Esophagus (tissue), 2 donors: ENCODE data around the gene MED29. TPM values are rescaled to one million over a fixed set of nuclear protein-coding genes. Genes with fewer than 3 reads are reported as not detected.
A peak's percentile ranks its signal among the peaks of the same experiment; 100 is the strongest.

ENCODE experiments used
- H3K27ac ChIP-seq, 2 donors: one replicate each; pipeline ENCODE4 v1.5.1; 2013; ENCODE audit warnings: low read depth in 2 of 2, mild to moderate bottlenecking in 2 of 2, inconsistent platforms in 1 of 2, low read length in 1 of 2, moderate library complexity in 1 of 2
- H3K27me3 ChIP-seq, 2 donors: one replicate each; pipeline ENCODE4 v1.6.1; 2013; ENCODE audit warnings: low read length in 2 of 2, control low read depth in 1 of 2, mild to moderate bottlenecking in 1 of 2; ENCODE audit not compliant: insufficient read depth in 2 of 2, control insufficient read depth in 1 of 2
- H3K36me3 ChIP-seq, 2 donors: one replicate each; pipeline ENCODE4 v1.6.1; 2013; ENCODE audit warnings: low read length in 1 of 2; ENCODE audit not compliant: control insufficient read depth in 2 of 2, insufficient read depth in 2 of 2
- H3K4me1 ChIP-seq, 2 donors: one replicate each; pipeline ENCODE4 v1.6.1; 2013; ENCODE audit warnings: low read length in 1 of 2; ENCODE audit not compliant: control insufficient read depth in 2 of 2, insufficient read depth in 2 of 2
- H3K4me3 ChIP-seq, 2 donors: one replicate each; pipeline ENCODE4 v1.5.1; 2013; ENCODE audit warnings: low read length in 2 of 2, mild to moderate bottlenecking in 2 of 2, low read depth in 1 of 2, moderate library complexity in 1 of 2
- H3K9me3 ChIP-seq, 2 donors: one replicate each; pipeline ENCODE4 v1.6.1; 2013; ENCODE audit warnings: mild to moderate bottlenecking in 2 of 2, low read depth in 1 of 2, low read length in 1 of 2, moderate library complexity in 1 of 2; ENCODE audit not compliant: control insufficient read depth in 2 of 2, insufficient read depth in 1 of 2
- WGBS, 2 donors: extraction: QIAGEN DNeasy Blood & Tissue Kit; methylation state at CpG; one replicate each; pipeline ENCODE4 v1.1.7; 2013; 5-methylcytosine and 5-hydroxymethylcytosine counted together
- polyA plus RNA-seq, 2 donors: library from polyadenylated mRNA; stranded (reverse); fragments of 200-250 nt; gene quantifications; one replicate each; pipeline ENCODE4 v1.2.3, GENCODE V29; 2013
- donor health status: healthy with polysubstance abuse.
- donor health status: Bipolar disorder and iron deficiency.

MED29 gene
- polyA plus RNA-seq, result 10 to 100 TPM; 15.6 to 22.7 TPM

- 0% methylated on average over 60 of the region's 60 CpGs for WGBS, 2 donors
- peaks cover 0 to 9% of the 10 kb centered on the region in 2 donors for H3K4me1 ChIP-seq
Measured at GRCh38 chr19:39390751-39391437, at the start of gene MED29, which contains the start of gene PAF1. Gene MED29, plus strand, starts transcription at chr19:39391378. Its CDS starts 45 bp downstream, at chr19:39391423. Gene PAF1, minus strand, starts transcription at chr19:39391106. Its CDS starts 242 bp downstream, at chr19:39390864.

GRCh38 chr19:39341719-39342604 lies 49.2 kb upstream of the MED29 start, which contains the start of gene SAMD4B:
Gene SAMD4B, plus strand, starts transcription at chr19:39342421. Its CDS starts 14,473 bp downstream, at chr19:39356894.
- Histone ChIP-seq H3K36me3 (no peaks in the 10 kb centered on the region), H3K9me3 (no peaks in the 10 kb centered on the region), H3K4me3 (peak within 1 kb of the TSS; percentile 77 to 87), H3K27me3 (no peaks in the 10 kb centered on the region), H3K4me1 (peaks cover 0 to 7% of the 10 kb centered on the region in 2 donors), H3K27ac (peak within 1 kb of the TSS; percentile 87 to 94)
- WGBS, 2 donors, result 0% methylated on average over 32 to 105 of the region's 105 CpGs

More at GRCh38 chr19:39390751-39391437, at the start of gene MED29, which contains the start of gene PAF1:
- Histone ChIP-seq H3K27me3 (no peaks in the 10 kb centered on the region), H3K9me3 (no peaks in the 10 kb centered on the region), H3K27ac (peak within 1 kb of the TSS; percentile 97 to 98), H3K36me3 (peaks cover 4 to 31% of the 10 kb centered on the region in 2 donors), H3K4me3 (peak within 1 kb of the TSS; percentile 82 to 84)

- Histone ChIP-seq H3K27me3 (no peaks in the 10 kb centered on the region), H3K4me1 (peaks cover 0 to 7% of the 10 kb centered on the region in 2 donors), H3K4me3 (peak overlapping the region; percentile 77 to 87), H3K36me3 (no peaks in the 10 kb centered on the region), H3K9me3 (no peaks in the 10 kb centered on the region), H3K27ac (peak overlapping the region; percentile 87 to 94)
- 2 to 4% methylated on average over 27 to 51 of the region's 51 CpGs for WGBS, 2 donors
Measured at GRCh38 chr19:39342647-39343305, 48.4 kb upstream of the MED29 start.

- Histone ChIP-seq H3K9me3 (no peaks in the 10 kb centered on the region), H3K36me3 (no peaks in the 10 kb centered on the region), H3K4me1 (peaks cover 0 to 4% of the 10 kb centered on the region in 2 donors), H3K27ac (no peak overlapping the region), H3K27me3 (no peaks in the 10 kb centered on the region), H3K4me3 (no peak overlapping the region)
- WGBS, 2 donors, result 79 to 81% methylated on average over 1 of the region's 1 CpG
Measured at GRCh38 chr19:39345956-39346355, 45.2 kb upstream of the MED29 start.

GRCh38 chr19:39347332-39348164 lies 43.6 kb upstream of the MED29 start:
- Histone ChIP-seq H3K27ac (no peak overlapping the region), H3K27me3 (no peaks in the 10 kb centered on the region)

GRCh38 chr19:39349326-39349725 lies 41.9 kb upstream of the MED29 start:
- Histone ChIP-seq H3K27me3 (no peaks in the 10 kb centered on the region), H3K36me3 (peaks cover 2 to 4% of the 10 kb centered on the region in 2 donors), H3K4me3 (no peak overlapping the region), H3K27ac (peak overlapping the region in 1 of 2 donors; percentile 26), H3K9me3 (no peaks in the 10 kb centered on the region), H3K4me1 (no peaks in the 10 kb centered on the region)
- WGBS, 2 donors, result 85 to 86% methylated on average over 4 of the region's 4 CpGs

More at GRCh38 chr19:39347332-39348164, 43.6 kb upstream of the MED29 start:
- Histone ChIP-seq H3K36me3 (no peaks in the 10 kb centered on the region), H3K4me1 (peaks cover 0 to 3% of the 10 kb centered on the region in 2 donors), H3K9me3 (no peaks in the 10 kb centered on the region), H3K4me3 (no peak overlapping the region)
- 83 to 84% methylated on average over 4 of the region's 4 CpGs for WGBS, 2 donors

GRCh38 chr19:39350156-39350555 lies 41.0 kb upstream of the MED29 start:
- H3K4me1 ChIP-seq, result no peaks in the 10 kb centered on the region
- 90 to 96% methylated on average over 3 of the region's 3 CpGs for WGBS, 2 donors
- no peaks in the 10 kb centered on the region for H3K9me3 ChIP-seq

GRCh38 chr19:39351537-39352064 lies 39.6 kb upstream of the MED29 start:
- no peak overlapping the region for H3K27ac ChIP-seq
- peaks cover 10 to 17% of the 10 kb centered on the region in 2 donors for H3K36me3 ChIP-seq
- no peaks in the 10 kb centered on the region for H3K9me3 ChIP-seq
- 68 to 69% methylated on average over 4 of the region's 4 CpGs for WGBS, 2 donors
- no peaks in the 10 kb centered on the region for H3K27me3 ChIP-seq
- H3K4me1 ChIP-seq, result no peaks in the 10 kb centered on the region
- H3K4me3 ChIP-seq, result no peak overlapping the region

More at GRCh38 chr19:39350156-39350555, 41.0 kb upstream of the MED29 start:
- H3K27ac ChIP-seq, result peak overlapping the region in 1 of 2 donors; percentile 47
- peaks cover 4 to 5% of the 10 kb centered on the region in 2 donors for H3K36me3 ChIP-seq
- no peaks in the 10 kb centered on the region for H3K27me3 ChIP-seq
- no peak overlapping the region for H3K4me3 ChIP-seq
